GM23338 (cell line): ENCODE measurements around the gene OR1A1. TPM values are rescaled to one million over a fixed set of nuclear protein-coding genes. Genes with fewer than 3 reads are reported as not detected.

Experiments used
- ATAC-seq: fragments of 200-7000 bp; cut with Tn5 transposase; 3 replicates; pipeline ENCODE4 v1.9.1; 2020
- DNase-seq: peaks from one replicate; pipeline ENCODE4 v3.0.0-alpha.2; 2015; ENCODE audit warnings: low spot score
- H2AFZ ChIP-seq: fragments of 200-600 bp; sonication (generic); 2 replicates; pipeline ENCODE4 v1.8.0; 2016; ENCODE audit warnings: antibody characterized with exemption, mild to moderate bottlenecking, moderate library complexity
- H3F3A ChIP-seq: fragments of 200-600 bp; sonication (generic); replicated peaks from 2 replicates; pipeline ENCODE4 v1.8.0; 2017; ENCODE audit warnings: antibody characterized with exemption, mixed run types, low read depth
- H3K27ac ChIP-seq: fragments of 200-600 bp; sonication (generic); 2 replicates; pipeline ENCODE4 v1.6.1; 2016; ENCODE audit warnings: low read depth
- H3K27me3 ChIP-seq: fragments of 200-600 bp; sonication (generic); 2 replicates; pipeline ENCODE4 v1.8.0; 2016; ENCODE audit warnings: mild to moderate bottlenecking, mixed run types, moderate library complexity; ENCODE audit not compliant: insufficient read depth
- H3K36me3 ChIP-seq: fragments of 200-600 bp; sonication (generic); 2 replicates; pipeline ENCODE4 v1.8.0; 2016; ENCODE audit warnings: mild to moderate bottlenecking; ENCODE audit not compliant: insufficient read depth
- H3K4me1 ChIP-seq: fragments of 200-600 bp; sonication (generic); 2 replicates; pipeline ENCODE4 v1.8.0; 2016; ENCODE audit warnings: mild to moderate bottlenecking, moderate library complexity; ENCODE audit not compliant: insufficient read depth
- H3K4me2 ChIP-seq: fragments of 200-600 bp; sonication (generic); 2 replicates; pipeline ENCODE4 v1.7.1; 2017; ENCODE audit warnings: mixed run types
- H3K4me3 ChIP-seq: fragments of 200-600 bp; sonication (generic); 2 replicates; pipeline ENCODE4 v1.6.1; 2016; ENCODE audit warnings: mixed run types
- H3K79me2 ChIP-seq: fragments of 200-600 bp; sonication (generic); replicated peaks from 2 replicates; pipeline ENCODE4 v1.8.0; 2017; ENCODE audit warnings: mild to moderate bottlenecking; ENCODE audit not compliant: insufficient read depth
- H3K9me2 ChIP-seq: fragments of 200-600 bp; sonication (generic); 2 replicates; pipeline ENCODE4 v1.8.0; 2017; ENCODE audit not compliant: insufficient read depth
- H4K20me1 ChIP-seq: fragments of 200-600 bp; sonication (generic); replicated peaks from 2 replicates; pipeline ENCODE4 v1.8.0; 2017; ENCODE audit warnings: mild to moderate bottlenecking; ENCODE audit not compliant: insufficient read depth
- H3K27ac Mint-ChIP-seq: 2 replicates; pipeline ENCODE4 v1.8.0; 2020; ENCODE audit warnings: inconsistent platforms, mild to moderate bottlenecking, moderate library complexity, mixed read lengths
- H3K27me3 Mint-ChIP-seq: 3 replicates; pipeline ENCODE4 v1.8.0; 2022; ENCODE audit warnings: low read depth, mild to moderate bottlenecking, moderate library complexity, mixed read lengths, inconsistent platforms; ENCODE audit not compliant: insufficient read depth, poor library complexity
- H3K36me3 Mint-ChIP-seq: 3 replicates; pipeline ENCODE4 v1.8.0; 2021; ENCODE audit warnings: low read depth, mild to moderate bottlenecking, inconsistent platforms, moderate library complexity, mixed read lengths
- H3K4me1 Mint-ChIP-seq: 3 replicates; pipeline ENCODE4 v1.8.0; 2020; ENCODE audit warnings: mild to moderate bottlenecking, inconsistent platforms, mixed read lengths
- H3K4me3 Mint-ChIP-seq: 3 replicates; pipeline ENCODE4 v1.8.0; 2021; ENCODE audit warnings: moderate library complexity, mild to moderate bottlenecking, inconsistent platforms, mixed read lengths
- H3K9me3 Mint-ChIP-seq: 3 replicates; pipeline ENCODE4 v1.8.0; 2020; ENCODE audit warnings: moderate library complexity, mild to moderate bottlenecking, inconsistent platforms, mixed read lengths
- EZH2 ChIP-seq: fragments of 200-600 bp; sonication (generic); IDR thresholded peaks from one replicate; pipeline ENCODE4 v1.8.0; 2017; ENCODE audit warnings: antibody characterized with exemption, mild to moderate bottlenecking, low read depth; ENCODE audit not compliant: unreplicated experiment
- JUNB ChIP-seq: IDR thresholded peaks from one replicate; pipeline ENCODE4 v1.6.1; 2016; ENCODE audit warnings: antibody characterized with exemption; ENCODE audit not compliant: unreplicated experiment
- ZNF462 ChIP-seq: fragments of 250-450 bp; sonication (Bioruptor Pico); IDR thresholded peaks from 2 replicates; pipeline ENCODE4 v1.5.0; 2020; ENCODE audit warnings: mild to moderate bottlenecking, moderate library complexity
- polyA plus RNA-seq: library from polyadenylated mRNA; unstranded; fragments of >200 nt; fragmentation: Nextera tagmentation; extraction: Ambion mirVana; gene quantifications from 2 replicates; pipeline ENCODE4 v1.2.1, GENCODE V29; 2016
- total RNA-seq: library from RNA; depleted of rRNA; stranded (reverse); fragments of >200 nt; shearing (Covaris generic); gene quantifications from 2 replicates; pipeline ENCODE4 v1.2.3, GENCODE V29; 2014
- TF ChIP-seq, protein P1 (sequence below): IDR thresholded peaks from one replicate; pipeline ENCODE4 v1.6.1; 2018; ENCODE audit warnings: antibody characterized with exemption; ENCODE audit not compliant: unreplicated experiment

OR1A1 gene
- total and polyA plus RNA-seq, 2 experiments from 2014 or later, result not detected

GRCh38 chr17:3189961-3190360 is 17.5 kb upstream of the OR1A1 start (continued):
- TF ChIP-seq, protein P1, sequence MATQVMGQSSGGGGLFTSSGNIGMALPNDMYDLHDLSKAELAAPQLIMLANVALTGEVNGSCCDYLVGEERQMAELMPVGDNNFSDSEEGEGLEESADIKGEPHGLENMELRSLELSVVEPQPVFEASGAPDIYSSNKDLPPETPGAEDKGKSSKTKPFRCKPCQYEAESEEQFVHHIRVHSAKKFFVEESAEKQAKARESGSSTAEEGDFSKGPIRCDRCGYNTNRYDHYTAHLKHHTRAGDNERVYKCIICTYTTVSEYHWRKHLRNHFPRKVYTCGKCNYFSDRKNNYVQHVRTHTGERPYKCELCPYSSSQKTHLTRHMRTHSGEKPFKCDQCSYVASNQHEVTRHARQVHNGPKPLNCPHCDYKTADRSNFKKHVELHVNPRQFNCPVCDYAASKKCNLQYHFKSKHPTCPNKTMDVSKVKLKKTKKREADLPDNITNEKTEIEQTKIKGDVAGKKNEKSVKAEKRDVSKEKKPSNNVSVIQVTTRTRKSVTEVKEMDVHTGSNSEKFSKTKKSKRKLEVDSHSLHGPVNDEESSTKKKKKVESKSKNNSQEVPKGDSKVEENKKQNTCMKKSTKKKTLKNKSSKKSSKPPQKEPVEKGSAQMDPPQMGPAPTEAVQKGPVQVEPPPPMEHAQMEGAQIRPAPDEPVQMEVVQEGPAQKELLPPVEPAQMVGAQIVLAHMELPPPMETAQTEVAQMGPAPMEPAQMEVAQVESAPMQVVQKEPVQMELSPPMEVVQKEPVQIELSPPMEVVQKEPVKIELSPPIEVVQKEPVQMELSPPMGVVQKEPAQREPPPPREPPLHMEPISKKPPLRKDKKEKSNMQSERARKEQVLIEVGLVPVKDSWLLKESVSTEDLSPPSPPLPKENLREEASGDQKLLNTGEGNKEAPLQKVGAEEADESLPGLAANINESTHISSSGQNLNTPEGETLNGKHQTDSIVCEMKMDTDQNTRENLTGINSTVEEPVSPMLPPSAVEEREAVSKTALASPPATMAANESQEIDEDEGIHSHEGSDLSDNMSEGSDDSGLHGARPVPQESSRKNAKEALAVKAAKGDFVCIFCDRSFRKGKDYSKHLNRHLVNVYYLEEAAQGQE, result no peak
- no peak for TF ChIP-seq EZH2

DNA sequence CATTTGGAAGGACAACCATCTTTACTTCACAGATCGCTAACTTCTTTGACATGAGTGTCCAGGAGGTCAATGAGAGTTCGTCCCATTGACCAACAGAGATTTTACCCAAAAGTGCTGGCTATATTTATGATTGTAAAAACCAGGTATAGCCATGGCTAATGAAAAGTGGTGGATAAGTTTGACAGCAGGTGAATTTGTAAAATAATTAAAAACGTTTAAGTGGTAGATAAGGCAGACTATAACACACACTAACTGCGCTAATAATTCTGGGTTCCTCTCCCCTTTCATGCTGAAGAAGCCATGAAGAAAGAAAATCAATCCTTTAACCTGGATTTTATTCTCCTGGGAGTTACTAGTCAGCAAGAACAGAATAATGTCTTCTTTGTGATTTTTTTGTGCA is 10.2 kb upstream of the OR1A1 start, which contains the start of gene OR1A2:
TSS of gene OR1A2 (plus strand) at position 301 of the 400 bp plus-strand sequence. CDS start at position 301, 0 bp downstream.
- H3K9me2 ChIP-seq, result 0 out of 2 replicates have a peak, but pooled peaks cover 3% of the 10 kb centered on the region
- H3K9me3 Mint-ChIP-seq, result peaks cover 55% of the 10 kb centered on the region

More for the DNA sequence above, 10.2 kb upstream of the OR1A1 start, which contains the start of gene OR1A2:
- no peaks in the 10 kb centered on the region for H3F3A ChIP-seq
- no peak within 1 kb of the TSS for H2AFZ ChIP-seq
- no peaks in the 10 kb centered on the region for H3K79me2 ChIP-seq
- no peak within 1 kb of the TSS for H3K4me3 Mint-ChIP-seq
- no peak within 1 kb of the TSS for H3K27ac Mint-ChIP-seq
- no peaks in the 10 kb centered on the region for H3K27me3 ChIP-seq
- no peaks in the 10 kb centered on the region for H3K4me1 Mint-ChIP-seq
- no peaks in the 10 kb centered on the region for H4K20me1 ChIP-seq
- no peak for ATAC-seq
- no peaks in the 10 kb centered on the region for H3K27me3 Mint-ChIP-seq
- no peak for TF ChIP-seq EZH2
- TF ChIP-seq JUNB, result no peak
- TF ChIP-seq ZNF462, result no peak
- TF ChIP-seq, protein P1, result no peak
- no peak within 1 kb of the TSS for H3K4me2 ChIP-seq
- H3K36me3 ChIP-seq, result no peaks in the 10 kb centered on the region
- no peak within 1 kb of the TSS for H3K27ac ChIP-seq
- H3K36me3 Mint-ChIP-seq, result peaks cover 8% of the 10 kb centered on the region; the same call in 1 of the 3 replicates
- H3K4me1 ChIP-seq, result no peaks in the 10 kb centered on the region
- H3K4me3 ChIP-seq, result no peak within 1 kb of the TSS
- DNase-seq, result no peak
